Activated gamma-delta T cell treated with anti-CD3 and anti-CD28 coated beads, Interleukin-2, amount 50 U/mL, for 16 hours (primary cell): ENCODE measurements around the gene PKD1L1.
"Not testable (repeated sequence)": the region's sequence is repeated elsewhere in the genome, so short reads cannot be mapped to it uniquely, and the experiment has no call there.

Source experiments
- DNase-seq: peaks from one replicate; pipeline ENCODE4 v3.0.0-alpha.2; 2020; ENCODE audit warnings: low read depth

The PKD1L1 gene

GRCh38 chr7:47937711-47938573 lies 10.3 kb downstream of the PKD1L1 start:
- DNase-seq = no peak

- DNase-seq = no peak
Observed at GRCh38 chr7:47937065-47937687, 11.1 kb downstream of the PKD1L1 start.

GRCh38 chr7:47936323-47936722 lies 11.9 kb downstream of the PKD1L1 start:
- no peak for DNase-seq

- DNase-seq = no peak
Observed at GRCh38 chr7:47935336-47935735, 12.9 kb downstream of the PKD1L1 start.

- DNase-seq = no peak
Observed at GRCh38 chr7:47934831-47935230, 13.4 kb downstream of the PKD1L1 start.

- no peak for DNase-seq
Observed at GRCh38 chr7:47933215-47933614, 15.1 kb downstream of the PKD1L1 start.

- no peak for DNase-seq
Observed at GRCh38 chr7:47932466-47933037, 15.7 kb downstream of the PKD1L1 start.

GRCh38 chr7:47932016-47932415 lies 16.2 kb downstream of the PKD1L1 start:
- no peak for DNase-seq

- DNase-seq = no peak
Observed at GRCh38 chr7:47931005-47932004, 17.0 kb downstream of the PKD1L1 start.

- no peak for DNase-seq
Observed at GRCh38 chr7:47924266-47924665, 24.0 kb downstream of the PKD1L1 start.

GRCh38 chr7:47923081-47923875 lies 25.0 kb downstream of the PKD1L1 start:
- not testable (repeated sequence) for DNase-seq

- DNase-seq = not testable (repeated sequence)
Observed at GRCh38 chr7:47916514-47916913, 31.8 kb downstream of the PKD1L1 start.

- DNase-seq = no peak
Observed at GRCh38 chr7:47915616-47915976, 32.7 kb downstream of the PKD1L1 start.

GRCh38 chr7:47914717-47915615 lies 33.3 kb downstream of the PKD1L1 start:
- DNase-seq = no peak

- DNase-seq = no peak
Observed at GRCh38 chr7:47912332-47912731, 35.9 kb downstream of the PKD1L1 start.

- no peak for DNase-seq
Observed at GRCh38 chr7:47908720-47909119, 39.5 kb downstream of the PKD1L1 start.

- no peak for DNase-seq
Observed at GRCh38 chr7:47907981-47908616, 40.2 kb downstream of the PKD1L1 start.

GRCh38 chr7:47906883-47907282 lies 41.4 kb downstream of the PKD1L1 start:
- DNase-seq = no peak

- DNase-seq = no peak
Observed at GRCh38 chr7:47905076-47905920, 43.0 kb downstream of the PKD1L1 start.
